HL-60 (cell line): ENCODE measurements around the gene KISS1R.

ENCODE experiments used
- DNase-seq, 2 experiments: peaks; one replicate each; pipeline ENCODE4 v3.0.0-alpha.2; 2010 to 2020; ENCODE audit warnings: low read depth in 1 of 2, low spot score in 1 of 2
- H3K27ac ChIP-seq: fragments of 250-450 bp; sonication (Bioruptor Pico); replicated peaks from 2 replicates; pipeline ENCODE4 v1.5.1; 2020; ENCODE audit warnings: mild to moderate bottlenecking, moderate library complexity
- H3K27me3 ChIP-seq: fragments of 250-450 bp; sonication (Bioruptor Pico); 2 replicates; pipeline ENCODE4 v1.5.1; 2021; ENCODE audit warnings: mild to moderate bottlenecking, moderate library complexity; ENCODE audit not compliant: insufficient read depth, poor library complexity, severe bottlenecking
- H3K4me3 ChIP-seq: replicated peaks from 2 replicates; pipeline ENCODE4 v1.5.1; 2011; ENCODE audit warnings: mild to moderate bottlenecking, control low read depth, low read length; ENCODE audit not compliant: insufficient read depth
- GABPA ChIP-seq: IDR thresholded peaks from 2 replicates; pipeline ENCODE4 v1.6.1; 2012; ENCODE audit warnings: low read depth
- POLR2AphosphoS5 ChIP-seq: IDR thresholded peaks from 2 replicates; pipeline ENCODE4 v1.6.1; 2012; ENCODE audit warnings: low read depth
- SPI1 ChIP-seq: IDR thresholded peaks from 2 replicates; pipeline ENCODE4 v1.6.1; 2012; ENCODE audit warnings: low read depth, mild to moderate bottlenecking, borderline replicate concordance
- TF ChIP-seq, protein P1 (sequence below): IDR thresholded peaks from 2 replicates; pipeline ENCODE4 v1.6.1; 2012; ENCODE audit warnings: low read depth; ENCODE audit not compliant: insufficient replicate concordance
- TF ChIP-seq, protein P2 (sequence below): IDR thresholded peaks from one replicate; pipeline ENCODE4 v1.5.1; 2011; ENCODE audit warnings: low read length, control low read depth, inconsistent platforms; ENCODE audit not compliant: insufficient read depth

KISS1R gene

DNA sequence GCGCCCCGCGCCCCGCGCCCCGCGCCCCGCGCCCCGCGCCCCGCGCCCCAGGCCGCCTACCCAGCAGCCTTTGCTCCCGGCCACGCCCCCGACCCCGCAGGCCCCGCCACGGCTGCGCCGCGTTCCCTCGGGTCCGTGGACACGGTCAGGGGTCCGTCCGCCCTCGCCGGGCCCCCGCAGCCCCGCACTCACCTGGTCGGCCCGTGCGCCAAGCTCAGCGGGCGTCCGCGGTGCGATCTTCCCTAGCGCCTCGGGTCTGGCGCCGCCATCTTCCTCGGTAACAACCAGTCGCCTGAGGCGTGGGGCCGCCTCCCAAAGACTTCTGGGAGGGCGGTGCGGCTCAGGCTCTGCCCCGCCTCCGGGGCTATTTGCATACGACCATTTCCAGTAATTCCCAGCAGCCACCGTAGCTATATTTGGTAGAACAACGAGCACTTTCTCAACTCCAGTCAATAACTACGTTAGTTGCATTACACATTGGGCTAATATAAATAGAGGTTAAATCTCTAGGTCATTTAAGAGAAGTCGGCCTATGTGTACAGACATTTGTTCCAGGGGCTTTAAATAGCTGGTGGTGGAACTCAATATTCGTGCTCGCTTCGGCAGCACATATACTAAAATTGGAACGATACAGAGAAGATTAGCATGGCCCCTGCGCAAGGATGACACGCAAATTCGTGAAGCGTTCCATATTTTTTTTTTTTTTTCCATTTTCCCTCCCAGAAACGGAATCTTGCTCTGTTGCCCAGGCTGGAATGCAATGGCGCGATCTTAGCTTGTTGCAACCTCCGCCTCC is 24.0 kb upstream of the KISS1R start, which contains the start of the genes MED16 and RNU6-9:
MED16 (minus strand) TSS at position 294 of the 796 bp plus-strand sequence. CDS start 2,056 bp downstream, outside the sequence.
RNU6-9 (plus strand) TSS at position 591 of the 796 bp plus-strand sequence.
- DNase-seq: peak; percentile 84 to 92
- no peaks in the 10 kb centered on the region for H3K27me3 ChIP-seq
- H3K4me3 ChIP-seq: peak within 1 kb of the TSS; percentile 90
- peak within 1 kb of the TSS; percentile 95 for H3K27ac ChIP-seq
- TF ChIP-seq SPI1: no peak
- peak; percentile 37; the same call in 1 of the 2 replicates for TF ChIP-seq POLR2AphosphoS5
- no peak for TF ChIP-seq GABPA
- TF ChIP-seq, protein P1, sequence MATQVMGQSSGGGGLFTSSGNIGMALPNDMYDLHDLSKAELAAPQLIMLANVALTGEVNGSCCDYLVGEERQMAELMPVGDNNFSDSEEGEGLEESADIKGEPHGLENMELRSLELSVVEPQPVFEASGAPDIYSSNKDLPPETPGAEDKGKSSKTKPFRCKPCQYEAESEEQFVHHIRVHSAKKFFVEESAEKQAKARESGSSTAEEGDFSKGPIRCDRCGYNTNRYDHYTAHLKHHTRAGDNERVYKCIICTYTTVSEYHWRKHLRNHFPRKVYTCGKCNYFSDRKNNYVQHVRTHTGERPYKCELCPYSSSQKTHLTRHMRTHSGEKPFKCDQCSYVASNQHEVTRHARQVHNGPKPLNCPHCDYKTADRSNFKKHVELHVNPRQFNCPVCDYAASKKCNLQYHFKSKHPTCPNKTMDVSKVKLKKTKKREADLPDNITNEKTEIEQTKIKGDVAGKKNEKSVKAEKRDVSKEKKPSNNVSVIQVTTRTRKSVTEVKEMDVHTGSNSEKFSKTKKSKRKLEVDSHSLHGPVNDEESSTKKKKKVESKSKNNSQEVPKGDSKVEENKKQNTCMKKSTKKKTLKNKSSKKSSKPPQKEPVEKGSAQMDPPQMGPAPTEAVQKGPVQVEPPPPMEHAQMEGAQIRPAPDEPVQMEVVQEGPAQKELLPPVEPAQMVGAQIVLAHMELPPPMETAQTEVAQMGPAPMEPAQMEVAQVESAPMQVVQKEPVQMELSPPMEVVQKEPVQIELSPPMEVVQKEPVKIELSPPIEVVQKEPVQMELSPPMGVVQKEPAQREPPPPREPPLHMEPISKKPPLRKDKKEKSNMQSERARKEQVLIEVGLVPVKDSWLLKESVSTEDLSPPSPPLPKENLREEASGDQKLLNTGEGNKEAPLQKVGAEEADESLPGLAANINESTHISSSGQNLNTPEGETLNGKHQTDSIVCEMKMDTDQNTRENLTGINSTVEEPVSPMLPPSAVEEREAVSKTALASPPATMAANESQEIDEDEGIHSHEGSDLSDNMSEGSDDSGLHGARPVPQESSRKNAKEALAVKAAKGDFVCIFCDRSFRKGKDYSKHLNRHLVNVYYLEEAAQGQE: peak; percentile 13
- TF ChIP-seq, protein P2, sequence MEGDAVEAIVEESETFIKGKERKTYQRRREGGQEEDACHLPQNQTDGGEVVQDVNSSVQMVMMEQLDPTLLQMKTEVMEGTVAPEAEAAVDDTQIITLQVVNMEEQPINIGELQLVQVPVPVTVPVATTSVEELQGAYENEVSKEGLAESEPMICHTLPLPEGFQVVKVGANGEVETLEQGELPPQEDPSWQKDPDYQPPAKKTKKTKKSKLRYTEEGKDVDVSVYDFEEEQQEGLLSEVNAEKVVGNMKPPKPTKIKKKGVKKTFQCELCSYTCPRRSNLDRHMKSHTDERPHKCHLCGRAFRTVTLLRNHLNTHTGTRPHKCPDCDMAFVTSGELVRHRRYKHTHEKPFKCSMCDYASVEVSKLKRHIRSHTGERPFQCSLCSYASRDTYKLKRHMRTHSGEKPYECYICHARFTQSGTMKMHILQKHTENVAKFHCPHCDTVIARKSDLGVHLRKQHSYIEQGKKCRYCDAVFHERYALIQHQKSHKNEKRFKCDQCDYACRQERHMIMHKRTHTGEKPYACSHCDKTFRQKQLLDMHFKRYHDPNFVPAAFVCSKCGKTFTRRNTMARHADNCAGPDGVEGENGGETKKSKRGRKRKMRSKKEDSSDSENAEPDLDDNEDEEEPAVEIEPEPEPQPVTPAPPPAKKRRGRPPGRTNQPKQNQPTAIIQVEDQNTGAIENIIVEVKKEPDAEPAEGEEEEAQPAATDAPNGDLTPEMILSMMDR: no peak

DNA sequence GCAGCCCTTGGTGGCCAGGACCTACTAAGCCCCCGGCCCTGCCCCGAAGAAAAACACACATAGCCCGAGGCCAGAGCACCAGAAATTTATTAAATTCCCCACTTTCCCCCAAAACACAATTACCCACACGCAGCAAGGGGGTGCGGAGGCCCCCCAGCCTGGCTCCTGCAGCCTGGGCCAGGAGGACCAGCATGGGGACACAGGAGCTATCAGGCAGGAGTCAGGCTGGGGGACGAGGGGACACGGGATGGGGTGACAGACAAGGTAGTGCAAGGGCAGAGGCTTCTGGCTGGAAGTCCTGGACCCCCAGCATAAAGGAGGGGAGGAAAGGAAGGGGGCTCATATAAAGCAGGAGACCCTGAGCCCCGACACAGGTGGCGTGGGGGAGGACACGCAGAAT is 20.7 kb upstream of the KISS1R start:
- no peak overlapping the region for H3K4me3 ChIP-seq
- H3K27me3 ChIP-seq: no peaks in the 10 kb centered on the region
- TF ChIP-seq, protein P2: no peak
- TF ChIP-seq GABPA: no peak
- TF ChIP-seq, protein P1: no peak
- no peak for TF ChIP-seq SPI1
- TF ChIP-seq POLR2AphosphoS5: no peak
- H3K27ac ChIP-seq: no peak overlapping the region
- DNase-seq: no peak

DNA sequence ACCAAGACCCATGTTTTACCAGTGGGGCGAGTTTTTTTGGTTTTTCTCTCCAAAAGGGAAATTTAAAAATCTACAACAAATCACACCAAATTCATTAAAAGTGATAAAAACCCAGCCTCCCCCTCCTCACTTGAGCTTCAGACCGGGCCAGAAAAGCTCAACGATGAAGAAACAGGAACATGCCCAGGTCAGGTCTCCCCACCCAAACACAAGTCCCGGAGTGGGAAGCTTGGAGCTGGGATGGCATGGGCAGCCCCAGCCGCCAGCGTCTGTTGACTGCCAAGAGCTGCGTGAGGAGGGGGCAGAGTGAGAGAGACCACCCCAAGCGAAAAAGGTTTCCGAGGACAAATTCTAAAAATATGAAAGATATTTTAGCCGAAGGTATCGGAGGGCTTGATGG is 20.1 kb upstream of the KISS1R start:
- no peak overlapping the region for H3K4me3 ChIP-seq
- TF ChIP-seq POLR2AphosphoS5 (no peak), SPI1 (no peak), GABPA (no peak)
- TF ChIP-seq, protein P2: no peak
- TF ChIP-seq, protein P1: no peak
- no peak for DNase-seq
- H3K27ac ChIP-seq: no peak overlapping the region
- no peaks in the 10 kb centered on the region for H3K27me3 ChIP-seq
